ENCODE data around the gene PIGX. TPM values are rescaled to one million over a fixed set of nuclear protein-coding genes. Genes with fewer than 3 reads are reported as not detected.

Gene PIGX
- total and polyA plus RNA-seq, 2 experiments from 2014 or later, result 13.0 to 14.5 TPM

GRCh38 chr3:196736670-196737374 is 24.6 kb downstream of the PIGX start (continued):
- TF ChIP-seq, protein P1, sequence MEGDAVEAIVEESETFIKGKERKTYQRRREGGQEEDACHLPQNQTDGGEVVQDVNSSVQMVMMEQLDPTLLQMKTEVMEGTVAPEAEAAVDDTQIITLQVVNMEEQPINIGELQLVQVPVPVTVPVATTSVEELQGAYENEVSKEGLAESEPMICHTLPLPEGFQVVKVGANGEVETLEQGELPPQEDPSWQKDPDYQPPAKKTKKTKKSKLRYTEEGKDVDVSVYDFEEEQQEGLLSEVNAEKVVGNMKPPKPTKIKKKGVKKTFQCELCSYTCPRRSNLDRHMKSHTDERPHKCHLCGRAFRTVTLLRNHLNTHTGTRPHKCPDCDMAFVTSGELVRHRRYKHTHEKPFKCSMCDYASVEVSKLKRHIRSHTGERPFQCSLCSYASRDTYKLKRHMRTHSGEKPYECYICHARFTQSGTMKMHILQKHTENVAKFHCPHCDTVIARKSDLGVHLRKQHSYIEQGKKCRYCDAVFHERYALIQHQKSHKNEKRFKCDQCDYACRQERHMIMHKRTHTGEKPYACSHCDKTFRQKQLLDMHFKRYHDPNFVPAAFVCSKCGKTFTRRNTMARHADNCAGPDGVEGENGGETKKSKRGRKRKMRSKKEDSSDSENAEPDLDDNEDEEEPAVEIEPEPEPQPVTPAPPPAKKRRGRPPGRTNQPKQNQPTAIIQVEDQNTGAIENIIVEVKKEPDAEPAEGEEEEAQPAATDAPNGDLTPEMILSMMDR (conservative IDR thresholded peaks at IDR 0.05; ENCODE audit: low read depth in 2 of 2), result no peak
- TF ChIP-seq STAT1 (IDR thresholded peaks at IDR 0.05; ENCODE audit: unreplicated experiment) (no peak), JUNB (IDR thresholded peaks at IDR 0.05; ENCODE audit: unreplicated experiment) (no peak)

DNA sequence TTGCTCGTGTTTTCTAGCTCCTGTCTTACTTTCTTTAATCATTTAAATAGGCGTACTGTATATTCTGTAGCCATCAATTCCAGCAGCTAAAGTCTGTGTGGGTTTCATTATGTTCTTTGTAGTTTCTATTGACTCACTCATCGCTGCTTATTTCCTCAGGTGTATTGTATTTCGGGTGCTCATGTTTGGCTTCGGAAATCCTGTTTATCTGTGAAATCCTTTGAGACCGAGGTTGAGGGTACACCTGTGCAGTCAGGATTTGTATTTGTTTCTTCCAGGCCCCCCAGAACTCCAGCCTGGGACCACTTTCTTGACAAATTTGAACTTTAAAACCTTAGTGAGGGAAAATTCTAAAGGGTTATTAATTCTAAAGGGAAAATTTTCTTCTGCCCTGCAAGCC is 25.5 kb downstream of the PIGX start:
- Histone ChIP-seq H3K4me3 (no peak overlapping the region), H3K4me1 (ENCODE audit: insufficient read depth) (peaks cover 14% of the 10 kb centered on the region), H3F3A (replicated peaks; ENCODE audit: low read depth) (0 out of 2 replicates have a peak, but pooled peaks cover 3% of the 10 kb centered on the region), H3K79me2 (replicated peaks; ENCODE audit: insufficient read depth) (peaks cover 27% of the 10 kb centered on the region), H3K36me3 (ENCODE audit: insufficient read depth) (no peaks in the 10 kb centered on the region), H3K9me2 (ENCODE audit: insufficient read depth) (no peaks in the 10 kb centered on the region), H3K4me2 (no peak overlapping the region), H2AFZ (no peak overlapping the region), H4K20me1 (replicated peaks; ENCODE audit: insufficient read depth) (peaks cover 8% of the 10 kb centered on the region; the same call in 1 of the 2 replicates), H3K27ac (ENCODE audit: low read depth) (no peak overlapping the region), H3K27me3 (ENCODE audit: insufficient read depth) (no peaks in the 10 kb centered on the region)
- Mint-ChIP-seq H3K4me1 (peaks cover 11% of the 10 kb centered on the region), H3K27me3 (ENCODE audit: insufficient read depth, low read depth, poor library complexity) (peaks cover 3% of the 10 kb centered on the region), H3K4me3 (no peak overlapping the region), H3K36me3 (ENCODE audit: low read depth) (peaks cover 8% of the 10 kb centered on the region), H3K27ac (no peak overlapping the region), H3K9me3 (peaks cover 4% of the 10 kb centered on the region; the same call in 1 of the 3 replicates)
- ATAC-seq (no peak), DNase-seq (ENCODE audit: low spot score) (no peak)
- TF ChIP-seq CREB1 (CRISPR knock-in tag; IDR thresholded peaks at IDR 0.05; ENCODE audit: low read depth) (no peak), POLR2AphosphoS5 (IDR thresholded peaks at IDR 0.05; ENCODE audit: low read depth) (no peak), EZH2 (IDR thresholded peaks at IDR 0.05; ENCODE audit: low read depth, unreplicated experiment) (no peak), REST (IDR thresholded peaks at IDR 0.05; ENCODE audit: unreplicated experiment) (no peak), JUNB (IDR thresholded peaks at IDR 0.05; ENCODE audit: unreplicated experiment) (no peak)
- TF ChIP-seq, protein P1 (conservative IDR thresholded peaks at IDR 0.05; ENCODE audit: low read depth in 2 of 2), result no peak
